GM12891 (cell line): Measurements from ENCODE around the gene LEKR1.
"Not testable (repeated sequence)": the region's sequence is repeated elsewhere in the genome, so short reads cannot be mapped to it uniquely, and the experiment has no call there.

Source experiments
- DNase-seq: peaks from one replicate; pipeline ENCODE4 v3.0.0; 2011; ENCODE audit warnings: low spot score; ENCODE audit not compliant: insufficient read length
- FAIRE-seq: peaks from 2 replicates; lab custom pipeline; 2011; peaks lifted over from hg19 to GRCh38; lab: Jason Lieb, UNC
- PAX5 ChIP-seq: IDR thresholded peaks from 2 replicates; pipeline ENCODE4 v1.6.1; 2011; ENCODE audit warnings: low read length, moderate library complexity, mild to moderate bottlenecking; ENCODE audit not compliant: insufficient read depth, severe bottlenecking
- POLR2A ChIP-seq: IDR thresholded peaks from 2 replicates; pipeline ENCODE4 v1.6.1; 2011; ENCODE audit warnings: low read depth, low read length, control low read depth
- POLR2AphosphoS5 ChIP-seq: IDR thresholded peaks from 2 replicates; pipeline ENCODE4 v1.6.1; 2011; ENCODE audit warnings: low read depth, low read length, control low read depth
- POU2F2 ChIP-seq: IDR thresholded peaks from 2 replicates; pipeline ENCODE4 v1.6.1; 2011; ENCODE audit warnings: low read depth, mild to moderate bottlenecking, control low read depth, low read length, moderate library complexity
- SPI1 ChIP-seq: IDR thresholded peaks from 2 replicates; pipeline ENCODE4 v1.6.1; 2011; ENCODE audit warnings: low read depth, low read length, control low read depth
- TAF1 ChIP-seq: IDR thresholded peaks from 2 replicates; pipeline ENCODE4 v1.6.1; 2011; ENCODE audit warnings: low read depth, low read length, control low read depth

LEKR1 gene

GRCh38 chr3:156865732-156866131 lies 39.6 kb downstream of the LEKR1 start:
- TF ChIP-seq POLR2A (no peak), TAF1 (no peak), POLR2AphosphoS5 (no peak), POU2F2 (no peak), PAX5 (no peak), SPI1 (no peak)
- DNase-seq (no peak), FAIRE-seq (no peak)

- FAIRE-seq, result no peak
These were observed 41.0 kb downstream of the LEKR1 start for GRCh38 chr3:156867174-156867573.

GRCh38 chr3:156867920-156868319 lies 41.8 kb downstream of the LEKR1 start:
- FAIRE-seq, result no peak
- TF ChIP-seq POLR2A, result no peak
- DNase-seq, result no peak

More at GRCh38 chr3:156867174-156867573, 41.0 kb downstream of the LEKR1 start:
- TF ChIP-seq POLR2A (no peak), POLR2AphosphoS5 (no peak), SPI1 (no peak), PAX5 (no peak), TAF1 (no peak), POU2F2 (no peak)
- no peak for DNase-seq

GRCh38 chr3:156873906-156874305 lies 47.8 kb downstream of the LEKR1 start:
- DNase-seq, result no peak
- TF ChIP-seq TAF1 (no peak), POLR2A (no peak), POU2F2 (no peak), PAX5 (no peak), SPI1 (no peak), POLR2AphosphoS5 (no peak)
- FAIRE-seq, result no peak

GRCh38 chr3:156879491-156879890 lies 53.3 kb downstream of the LEKR1 start:
- not testable (repeated sequence) for FAIRE-seq, DNase-seq

- DNase-seq (no peak), FAIRE-seq (no peak)
- TF ChIP-seq POLR2A (no peak), TAF1 (no peak), SPI1 (no peak), POU2F2 (no peak), PAX5 (no peak), POLR2AphosphoS5 (no peak)
These were observed 59.6 kb downstream of the LEKR1 start for GRCh38 chr3:156885761-156886160.

GRCh38 chr3:156888176-156888575 lies 62.0 kb downstream of the LEKR1 start:
- DNase-seq (no peak), FAIRE-seq (no peak)
- no peak for TF ChIP-seq TAF1
- TF ChIP-seq POLR2AphosphoS5, result no peak
- TF ChIP-seq POU2F2, result no peak
- TF ChIP-seq SPI1, result no peak
- no peak for TF ChIP-seq POLR2A

GRCh38 chr3:156888576-156888975 lies 62.4 kb downstream of the LEKR1 start:
- TF ChIP-seq SPI1, result no peak
- DNase-seq (no peak), FAIRE-seq (no peak)

- FAIRE-seq (no peak), DNase-seq (no peak)
- no peak for TF ChIP-seq TAF1
- TF ChIP-seq POLR2AphosphoS5, result no peak
- no peak for TF ChIP-seq SPI1
- no peak for TF ChIP-seq PAX5
These were observed 66.5 kb downstream of the LEKR1 start for GRCh38 chr3:156892701-156893100.

GRCh38 chr3:156895374-156895773 lies 69.2 kb downstream of the LEKR1 start:
- not testable (repeated sequence) for DNase-seq, FAIRE-seq

- FAIRE-seq, DNase-seq: not testable (repeated sequence)
These were observed 71.7 kb downstream of the LEKR1 start for GRCh38 chr3:156897851-156898250.
